ENCODE measurements around the gene UPF1. TPM values are rescaled to one million over a fixed set of nuclear protein-coding genes. Genes with fewer than 3 reads are reported as not detected.

UPF1 gene
- total and polyA plus RNA-seq, 2 of the 13 experiments (the other 11 are each of a cell fraction or from before 2014, with no cell fraction given): 16.9 to 41.8 TPM

GRCh38 chr19:18895038-18895823 lies 63.5 kb downstream of the UPF1 start (continued):
- no peak for TF ChIP-seq SP140L (CRISPR knock-in tag; IDR thresholded peaks at IDR 0.05; ENCODE audit: borderline replicate concordance)
- peak; percentile 70; the same call in 1 of the 2 replicates for TF ChIP-seq AKAP8 (CRISPR knock-in tag; IDR thresholded peaks at IDR 0.05)
- TF ChIP-seq RAD21 (CRISPR knock-in tag; IDR thresholded peaks at IDR 0.05): peak; percentile 89
- TF ChIP-seq GABPA (IDR thresholded peaks at IDR 0.05; ENCODE audit: low read depth, low read length): peak; percentile 22
- no peak for TF ChIP-seq GABPA (CRISPR knock-in tag; IDR thresholded peaks at IDR 0.05; ENCODE audit: low read depth)
- 0 out of 2 replicates have a peak, but pooled peaks have one; percentile 23 for TF ChIP-seq ZNF33B (CRISPR knock-in tag; IDR thresholded peaks at IDR 0.05)
- TF ChIP-seq MXD4 (CRISPR knock-in tag; IDR thresholded peaks at IDR 0.05): peak; percentile 60; the same call in 1 of the 2 replicates
- 0 out of 2 replicates have a peak, but pooled peaks have one; percentile 7 for TF ChIP-seq ISL2 (CRISPR knock-in tag; IDR thresholded peaks at IDR 0.05)
- no peak for TF ChIP-seq ZNF572 (CRISPR knock-in tag; IDR thresholded peaks at IDR 0.05)
- TF ChIP-seq TIGD3 (CRISPR knock-in tag; IDR thresholded peaks at IDR 0.05; ENCODE audit: borderline replicate concordance): no peak
- TF ChIP-seq ZNF260 (CRISPR knock-in tag; IDR thresholded peaks at IDR 0.05; ENCODE audit: borderline replicate concordance, low read depth): no peak
- no peak for TF ChIP-seq SMARCC2 (IDR thresholded peaks at IDR 0.05)
- no peak for TF ChIP-seq MIXL1 (CRISPR knock-in tag; IDR thresholded peaks at IDR 0.05)
- peak; percentile 62 for TF ChIP-seq PHF8 (CRISPR knock-in tag; IDR thresholded peaks at IDR 0.05)
- TF ChIP-seq SMAD9 (CRISPR knock-in tag; IDR thresholded peaks at IDR 0.05): no peak
- TF ChIP-seq MYPOP (CRISPR knock-in tag; IDR thresholded peaks at IDR 0.05): peak; percentile 62; the same call in 1 of the 2 replicates
- no peak for TF ChIP-seq ZNF781 (CRISPR knock-in tag; IDR thresholded peaks at IDR 0.05; ENCODE audit: borderline replicate concordance, not compliant biosample characterization)
- TF ChIP-seq PPARG (CRISPR knock-in tag; conservative IDR thresholded peaks at IDR 0.05): 0 out of 2 replicates have a peak, but pooled peaks have one; percentile 10
- no peak for TF ChIP-seq PAF1 (CRISPR knock-in tag; IDR thresholded peaks at IDR 0.05)
- no peak for TF ChIP-seq GRHL1 (CRISPR knock-in tag; conservative IDR thresholded peaks at IDR 0.05)
- peak; percentile 37; the same call in 1 of the 2 replicates for TF ChIP-seq HDAC2 (CRISPR knock-in tag; IDR thresholded peaks at IDR 0.05)
- no peak for TF ChIP-seq BHLHE40 (IDR thresholded peaks at IDR 0.05; ENCODE audit: low read length)
- no peak for TF ChIP-seq ZNF235 (CRISPR knock-in tag; IDR thresholded peaks at IDR 0.05; ENCODE audit: borderline replicate concordance)
- no peak for TF ChIP-seq ADNP (CRISPR knock-in tag; IDR thresholded peaks at IDR 0.05)
- 0 out of 2 replicates have a peak, but pooled peaks have one; percentile 53 for TF ChIP-seq ZNF446 (CRISPR knock-in tag; IDR thresholded peaks at IDR 0.05)
- 0 out of 2 replicates have a peak, but pooled peaks have one; percentile 45 for TF ChIP-seq ZSCAN25 (CRISPR knock-in tag; IDR thresholded peaks at IDR 0.05)
- 0 out of 2 replicates have a peak, but pooled peaks have one; percentile 88 for TF ChIP-seq ZNF598 (CRISPR knock-in tag; IDR thresholded peaks at IDR 0.05; ENCODE audit: borderline replicate concordance)
- TF ChIP-seq CBFB (CRISPR knock-in tag; IDR thresholded peaks at IDR 0.05): 0 out of 2 replicates have a peak, but pooled peaks have one; percentile 32
- TF ChIP-seq DNMT1 (CRISPR knock-in tag; IDR thresholded peaks at IDR 0.05): 0 out of 2 replicates have a peak, but pooled peaks have one; percentile 73

All from HepG2 (cell line).